A549 (cell line): ENCODE results near the gene TPM4. TPM values are rescaled to one million over a fixed set of nuclear protein-coding genes. Genes with fewer than 3 reads are reported as not detected.

Experiments used
- polyA plus RNA-seq, 4 experiments: library from polyadenylated mRNA; depleted of rRNA in 3 of 4; stranded (reverse); fragments of >200 nt; fragmentation: RNase III in 1 of 4; extraction: RNeasy Plus Mini Kit Qiagen cat#74134 plus additional on column Dnase treatment in 1 of 4; gene quantifications; 2 replicates in 3 of 4; 3 replicates in 1 of 4; pipeline ENCODE4 v1.2.3, GENCODE V29; 2011 to 2017

The TPM4 gene
- polyA plus RNA-seq, 2 of the 4 experiments (the other 2 are of a cell fraction): 777 to 860 TPM

Other genes with a start within 250 kb of the TPM4 start
- 0.33 and 0.43 TPM in 2 replicates for gene CYP4F2, start 178.4 kb upstream of the TPM4 start, polyA plus RNA-seq (2011; rRNA removed)
- gene CYP4F2, start 178.4 kb upstream of the TPM4 start, polyA plus RNA-seq (2017; fragmentation: RNase III; extraction: RNeasy Plus Mini Kit Qiagen cat#74134 plus additional on column Dnase treatment): 0.07 to 0.13 TPM (median 0.07 TPM) in 3 replicates
- gene CYP4F11, start 142.0 kb upstream of the TPM4 start, polyA plus RNA-seq (2011; rRNA removed): 26.2 and 34.2 TPM in 2 replicates
- gene CYP4F11, start 142.0 kb upstream of the TPM4 start, polyA plus RNA-seq (2017; fragmentation: RNase III; extraction: RNeasy Plus Mini Kit Qiagen cat#74134 plus additional on column Dnase treatment): 3.0 to 4.6 TPM (median 4.0 TPM) in 3 replicates
- not detected in 2 replicates for gene OR10H4, start 127.5 kb upstream of the TPM4 start, polyA plus RNA-seq (2011; rRNA removed)
- gene OR10H4, start 127.5 kb upstream of the TPM4 start, polyA plus RNA-seq (2017; fragmentation: RNase III; extraction: RNeasy Plus Mini Kit Qiagen cat#74134 plus additional on column Dnase treatment): not detected in 3 replicates
- gene RAB8A, start 35.4 kb downstream of the TPM4 start, polyA plus RNA-seq (2011; rRNA removed): 69.4 and 91.4 TPM in 2 replicates
- 89.2 to 101 TPM (median 90.1 TPM) in 3 replicates for gene RAB8A, start 35.4 kb downstream of the TPM4 start, polyA plus RNA-seq (2017; fragmentation: RNase III; extraction: RNeasy Plus Mini Kit Qiagen cat#74134 plus additional on column Dnase treatment)
- 0.05 and 0.16 TPM in 2 replicates for gene HSH2D, start 67.2 kb downstream of the TPM4 start, polyA plus RNA-seq (2011; rRNA removed)
- not detected in 3 replicates for gene HSH2D, start 67.2 kb downstream of the TPM4 start, polyA plus RNA-seq (2017; fragmentation: RNase III; extraction: RNeasy Plus Mini Kit Qiagen cat#74134 plus additional on column Dnase treatment)
- gene CIB3, start 97.0 kb downstream of the TPM4 start, polyA plus RNA-seq (2011; rRNA removed): not detected in 2 replicates
- not detected in 3 replicates for gene CIB3, start 97.0 kb downstream of the TPM4 start, polyA plus RNA-seq (2017; fragmentation: RNase III; extraction: RNeasy Plus Mini Kit Qiagen cat#74134 plus additional on column Dnase treatment)
- 97.6 and 108 TPM in 2 replicates for gene FAM32A, start 108.9 kb downstream of the TPM4 start, polyA plus RNA-seq (2011; rRNA removed)
- 80.8 to 85.1 TPM (median 84.7 TPM) in 3 replicates for gene FAM32A, start 108.9 kb downstream of the TPM4 start, polyA plus RNA-seq (2017; fragmentation: RNase III; extraction: RNeasy Plus Mini Kit Qiagen cat#74134 plus additional on column Dnase treatment)
- 37.8 and 42.5 TPM in 2 replicates for gene AP1M1, start 121.4 kb downstream of the TPM4 start, polyA plus RNA-seq (2011; rRNA removed)
- gene AP1M1, start 121.4 kb downstream of the TPM4 start, polyA plus RNA-seq (2017; fragmentation: RNase III; extraction: RNeasy Plus Mini Kit Qiagen cat#74134 plus additional on column Dnase treatment): 63.0 to 68.0 TPM (median 63.6 TPM) in 3 replicates
- gene KLF2, start 248.3 kb downstream of the TPM4 start, polyA plus RNA-seq (2011; rRNA removed): 2.7 and 3.4 TPM in 2 replicates
- 6.0 to 7.0 TPM (median 6.9 TPM) in 3 replicates for gene KLF2, start 248.3 kb downstream of the TPM4 start, polyA plus RNA-seq (2017; fragmentation: RNase III; extraction: RNeasy Plus Mini Kit Qiagen cat#74134 plus additional on column Dnase treatment)